Measurements from ENCODE around the gene RNF208. TPM values are rescaled to one million over a fixed set of nuclear protein-coding genes. Genes with fewer than 3 reads are reported as not detected.

RNF208 gene
- total and polyA plus RNA-seq, 2 experiments from 2014 or later, result 1.4 to 5.6 TPM

GRCh38 chr9:137234055-137234697 is 12.1 kb upstream of the RNF208 start (continued):
- TF ChIP-seq, protein P1, sequence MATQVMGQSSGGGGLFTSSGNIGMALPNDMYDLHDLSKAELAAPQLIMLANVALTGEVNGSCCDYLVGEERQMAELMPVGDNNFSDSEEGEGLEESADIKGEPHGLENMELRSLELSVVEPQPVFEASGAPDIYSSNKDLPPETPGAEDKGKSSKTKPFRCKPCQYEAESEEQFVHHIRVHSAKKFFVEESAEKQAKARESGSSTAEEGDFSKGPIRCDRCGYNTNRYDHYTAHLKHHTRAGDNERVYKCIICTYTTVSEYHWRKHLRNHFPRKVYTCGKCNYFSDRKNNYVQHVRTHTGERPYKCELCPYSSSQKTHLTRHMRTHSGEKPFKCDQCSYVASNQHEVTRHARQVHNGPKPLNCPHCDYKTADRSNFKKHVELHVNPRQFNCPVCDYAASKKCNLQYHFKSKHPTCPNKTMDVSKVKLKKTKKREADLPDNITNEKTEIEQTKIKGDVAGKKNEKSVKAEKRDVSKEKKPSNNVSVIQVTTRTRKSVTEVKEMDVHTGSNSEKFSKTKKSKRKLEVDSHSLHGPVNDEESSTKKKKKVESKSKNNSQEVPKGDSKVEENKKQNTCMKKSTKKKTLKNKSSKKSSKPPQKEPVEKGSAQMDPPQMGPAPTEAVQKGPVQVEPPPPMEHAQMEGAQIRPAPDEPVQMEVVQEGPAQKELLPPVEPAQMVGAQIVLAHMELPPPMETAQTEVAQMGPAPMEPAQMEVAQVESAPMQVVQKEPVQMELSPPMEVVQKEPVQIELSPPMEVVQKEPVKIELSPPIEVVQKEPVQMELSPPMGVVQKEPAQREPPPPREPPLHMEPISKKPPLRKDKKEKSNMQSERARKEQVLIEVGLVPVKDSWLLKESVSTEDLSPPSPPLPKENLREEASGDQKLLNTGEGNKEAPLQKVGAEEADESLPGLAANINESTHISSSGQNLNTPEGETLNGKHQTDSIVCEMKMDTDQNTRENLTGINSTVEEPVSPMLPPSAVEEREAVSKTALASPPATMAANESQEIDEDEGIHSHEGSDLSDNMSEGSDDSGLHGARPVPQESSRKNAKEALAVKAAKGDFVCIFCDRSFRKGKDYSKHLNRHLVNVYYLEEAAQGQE (IDR thresholded peaks at IDR 0.05; ENCODE audit: unreplicated experiment), result no peak
- TF ChIP-seq, protein P2, sequence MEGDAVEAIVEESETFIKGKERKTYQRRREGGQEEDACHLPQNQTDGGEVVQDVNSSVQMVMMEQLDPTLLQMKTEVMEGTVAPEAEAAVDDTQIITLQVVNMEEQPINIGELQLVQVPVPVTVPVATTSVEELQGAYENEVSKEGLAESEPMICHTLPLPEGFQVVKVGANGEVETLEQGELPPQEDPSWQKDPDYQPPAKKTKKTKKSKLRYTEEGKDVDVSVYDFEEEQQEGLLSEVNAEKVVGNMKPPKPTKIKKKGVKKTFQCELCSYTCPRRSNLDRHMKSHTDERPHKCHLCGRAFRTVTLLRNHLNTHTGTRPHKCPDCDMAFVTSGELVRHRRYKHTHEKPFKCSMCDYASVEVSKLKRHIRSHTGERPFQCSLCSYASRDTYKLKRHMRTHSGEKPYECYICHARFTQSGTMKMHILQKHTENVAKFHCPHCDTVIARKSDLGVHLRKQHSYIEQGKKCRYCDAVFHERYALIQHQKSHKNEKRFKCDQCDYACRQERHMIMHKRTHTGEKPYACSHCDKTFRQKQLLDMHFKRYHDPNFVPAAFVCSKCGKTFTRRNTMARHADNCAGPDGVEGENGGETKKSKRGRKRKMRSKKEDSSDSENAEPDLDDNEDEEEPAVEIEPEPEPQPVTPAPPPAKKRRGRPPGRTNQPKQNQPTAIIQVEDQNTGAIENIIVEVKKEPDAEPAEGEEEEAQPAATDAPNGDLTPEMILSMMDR (conservative IDR thresholded peaks at IDR 0.05; ENCODE audit: low read depth in 2 of 2), result no peak
- TF ChIP-seq ZNF331 (CRISPR knock-in tag; IDR thresholded peaks at IDR 0.05; ENCODE audit: low read depth), result no peak
- TF ChIP-seq EZH2phosphoT487 (IDR thresholded peaks at IDR 0.05; ENCODE audit: unreplicated experiment), result no peak
- TF ChIP-seq EZH2 (IDR thresholded peaks at IDR 0.05; ENCODE audit: low read depth, unreplicated experiment), result no peak

DNA sequence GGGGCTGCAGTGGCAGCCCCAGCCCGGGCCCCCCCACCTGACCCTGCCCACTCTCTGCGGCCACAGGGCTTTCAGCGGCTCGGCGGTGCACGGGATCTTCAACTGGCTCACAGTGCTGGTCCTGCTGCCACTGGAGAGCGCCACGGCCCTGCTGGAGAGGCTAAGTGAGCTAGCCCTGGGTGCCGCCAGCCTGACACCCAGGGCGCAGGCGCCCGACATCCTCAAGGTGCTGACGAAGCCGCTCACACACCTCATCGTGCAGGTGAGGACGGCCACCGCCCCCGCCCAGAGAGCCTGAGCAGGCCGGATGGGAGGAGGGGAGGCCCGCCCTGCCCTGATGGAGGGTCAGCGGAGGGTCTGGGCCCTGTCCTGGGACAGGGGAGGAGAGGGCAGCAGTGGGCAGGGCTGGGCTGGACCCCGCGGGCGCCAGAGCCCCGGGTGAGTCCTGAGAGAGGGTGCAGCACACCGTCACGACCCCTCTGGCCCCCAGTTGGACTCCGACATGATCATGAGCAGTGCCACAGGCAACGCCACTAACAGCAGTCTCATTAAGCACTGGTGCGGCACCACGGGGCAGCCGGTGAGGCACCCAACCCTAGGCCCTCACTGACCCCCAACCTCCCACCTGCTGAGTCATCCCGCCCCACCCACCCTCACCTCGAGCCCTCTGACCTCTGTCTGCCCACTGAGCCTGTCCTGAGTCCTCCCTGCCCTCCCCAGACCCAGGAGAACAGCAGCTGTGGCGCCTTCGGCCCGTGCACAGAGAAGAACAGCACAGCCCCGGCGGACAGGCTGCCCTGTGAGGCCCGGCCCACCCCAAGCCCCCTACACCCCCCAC is 11.3 kb upstream of the RNF208 start:
- Mint-ChIP-seq H3K36me3 (ENCODE audit: low read depth) (no peaks in the 10 kb centered on the region), H3K27me3 (ENCODE audit: insufficient read depth, low read depth, poor library complexity) (peaks cover 8% of the 10 kb centered on the region), H3K4me1 (peaks cover 13% of the 10 kb centered on the region; the same call in 2 of the 3 replicates), H3K4me3 (no peak overlapping the region), H3K9me3 (no peaks in the 10 kb centered on the region), H3K27ac (no peak overlapping the region)
- TF ChIP-seq, protein P2 (conservative IDR thresholded peaks at IDR 0.05; ENCODE audit: low read depth in 2 of 2), result peak in 1 of 2 experiments; percentile 28; a peak in 2 of 4 replicates
- TF ChIP-seq, protein P1 (IDR thresholded peaks at IDR 0.05; ENCODE audit: unreplicated experiment), result no peak
- Histone ChIP-seq H3K4me2 (no peak overlapping the region), H3K9me2 (ENCODE audit: insufficient read depth) (no peaks in the 10 kb centered on the region), H3K27me3 (ENCODE audit: insufficient read depth) (no peaks in the 10 kb centered on the region), H3K4me1 (ENCODE audit: insufficient read depth) (peaks cover 10% of the 10 kb centered on the region; the same call in 1 of the 2 replicates), H3K4me3 (no peak overlapping the region), H2AFZ (no peak overlapping the region), H4K20me1 (replicated peaks; ENCODE audit: insufficient read depth) (no peaks in the 10 kb centered on the region), H3K36me3 (ENCODE audit: insufficient read depth) (no peaks in the 10 kb centered on the region), H3F3A (replicated peaks; ENCODE audit: low read depth) (no peaks in the 10 kb centered on the region), H3K27ac (ENCODE audit: low read depth) (no peak overlapping the region), H3K79me2 (replicated peaks; ENCODE audit: insufficient read depth) (no peaks in the 10 kb centered on the region)
- ATAC-seq, result no peak
- DNase-seq (ENCODE audit: low spot score), result no peak

Data from GM23338 (cell line).